Iris pigment epithelial cell (primary cell): ENCODE results near the gene KIF6.
"Not testable (repeated sequence)": the region's sequence is repeated elsewhere in the genome, so short reads cannot be mapped to it uniquely, and the experiment has no call there.

Source experiments
- DNase-seq: peaks from one replicate; pipeline ENCODE4 v3.0.0-alpha.2; 2011; ENCODE audit warnings: low read depth

The KIF6 gene

GRCh38 chr6:39724787-39725631, at the start of gene KIF6:
Gene KIF6 (minus strand): TSS chr6:39725408. CDS start chr6:39725310, 98 bp downstream.
- DNase-seq = peak; percentile 84

GRCh38 chr6:39773782-39774181, 48.6 kb upstream of the KIF6 start:
- DNase-seq = no peak

- DNase-seq = peak; percentile 6
These were observed 47.5 kb upstream of the KIF6 start for GRCh38 chr6:39772559-39773273.

GRCh38 chr6:39770446-39770845, 45.2 kb upstream of the KIF6 start:
- no peak for DNase-seq

GRCh38 chr6:39769012-39769411, 43.8 kb upstream of the KIF6 start:
- DNase-seq = no peak

- DNase-seq = no peak
These were observed 40.4 kb upstream of the KIF6 start for GRCh38 chr6:39765508-39766065.

GRCh38 chr6:39760226-39760952, 35.2 kb upstream of the KIF6 start:
- no peak for DNase-seq

- DNase-seq = no peak
These were observed 33.8 kb upstream of the KIF6 start for GRCh38 chr6:39758905-39759605.

- no peak for DNase-seq
These were observed 31.4 kb upstream of the KIF6 start for GRCh38 chr6:39756582-39756981.

- peak; percentile 38 for DNase-seq
These were observed 30.0 kb upstream of the KIF6 start for GRCh38 chr6:39755231-39755630.

- no peak for DNase-seq
These were observed 29.4 kb upstream of the KIF6 start for GRCh38 chr6:39754514-39755115.

GRCh38 chr6:39753725-39754045, 28.5 kb upstream of the KIF6 start:
- no peak for DNase-seq

GRCh38 chr6:39752835-39753724, 27.9 kb upstream of the KIF6 start:
- no peak for DNase-seq

GRCh38 chr6:39746795-39747194, 21.6 kb upstream of the KIF6 start:
- no peak for DNase-seq

- DNase-seq = no peak
These were observed 8.5 kb upstream of the KIF6 start for GRCh38 chr6:39733704-39734103.

GRCh38 chr6:39731565-39731964, 6.4 kb upstream of the KIF6 start:
- DNase-seq = no peak

- no peak for DNase-seq
These were observed 4.7 kb upstream of the KIF6 start for GRCh38 chr6:39729945-39730344.

- no peak for DNase-seq
These were observed 407 bp upstream of the KIF6 start for GRCh38 chr6:39725632-39725997.

- DNase-seq = not testable (repeated sequence)
These were observed 1.9 kb downstream of the KIF6 start for GRCh38 chr6:39723350-39723749.

- DNase-seq = no peak
These were observed 10.4 kb downstream of the KIF6 start for GRCh38 chr6:39714802-39715201.
